ENCODE measurements around the gene CALCA. TPM values are rescaled to one million over a fixed set of nuclear protein-coding genes. Genes with fewer than 3 reads are reported as not detected.

The CALCA gene, protein sequence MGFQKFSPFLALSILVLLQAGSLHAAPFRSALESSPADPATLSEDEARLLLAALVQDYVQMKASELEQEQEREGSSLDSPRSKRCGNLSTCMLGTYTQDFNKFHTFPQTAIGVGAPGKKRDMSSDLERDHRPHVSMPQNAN
- not detected in 2 replicates for total RNA-seq (2014; rRNA removed; shearing (Covaris generic))

DNA sequence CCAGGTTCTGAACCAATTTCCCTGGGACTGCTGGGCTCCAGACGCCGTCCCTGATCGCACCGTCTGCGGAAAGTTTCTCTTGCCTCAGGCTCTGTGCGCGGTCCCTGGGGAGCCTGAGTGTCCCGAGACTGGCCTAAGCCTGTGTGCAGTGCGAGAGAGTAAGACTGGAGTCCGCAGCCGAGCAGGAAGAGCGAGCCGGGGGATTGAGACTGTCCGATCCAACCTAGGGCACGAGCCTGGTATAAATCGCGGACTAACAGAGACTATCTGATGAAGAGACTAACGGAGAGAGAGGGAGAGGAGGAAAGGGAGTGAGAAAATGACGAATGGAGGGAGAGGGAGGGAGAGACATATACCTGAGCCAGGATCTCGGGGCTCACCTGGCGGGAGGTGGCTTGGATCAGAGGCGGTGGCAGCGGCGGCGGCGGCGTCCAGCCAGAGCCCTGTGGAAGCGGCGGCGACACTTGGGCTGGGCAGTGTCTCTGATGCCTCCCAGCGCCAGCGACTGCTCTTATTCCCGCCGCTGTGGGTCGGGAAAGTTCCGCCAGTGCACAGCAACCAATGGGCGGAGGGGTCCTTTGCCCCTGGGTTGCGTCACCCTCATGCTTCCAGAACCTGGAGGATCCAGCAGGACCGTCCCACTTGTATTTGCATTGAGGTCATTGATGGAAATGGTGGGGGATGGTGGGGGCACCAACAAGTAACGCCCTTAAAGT lies at the start of gene CALCA:
TSS of gene CALCA (minus strand) at position 487 of the 716 bp plus-strand sequence. CDS start 1,159 bp downstream, outside the sequence.

Other genes starting within 250 kb of the CALCA start
- 1.3 and 4.8 TPM in 2 replicates for gene CYP2R1, start 80.1 kb downstream of the CALCA start, total RNA-seq (2014; rRNA removed; shearing (Covaris generic))
- gene CALCB, start 101.2 kb upstream of the CALCA start, total RNA-seq (2014; rRNA removed; shearing (Covaris generic)) = not detected in 2 replicates
- gene INSC, start 142.6 kb upstream of the CALCA start, total RNA-seq (2014; rRNA removed; shearing (Covaris generic)) = not detected in 2 replicates